WTC11 (cell line): ENCODE measurements around the gene KAZALD1. TPM values are rescaled to one million over a fixed set of nuclear protein-coding genes. Genes with fewer than 3 reads are reported as not detected.

ENCODE experiments used
- ATAC-seq: fragments of 200-7000 bp; cut with Tn5 transposase; 2 replicates; pipeline ENCODE4 v1.10.0; 2021; ENCODE audit warnings: mild to moderate bottlenecking, moderate library complexity
- CTCF ChIA-PET: fragments of 300-600 bp; sonication (Branson Sonifier 250); formaldehyde crosslinking; loops from one replicate; lab custom pipeline; 2021; ENCODE audit warnings: antibody characterized with exemption; lab: Charles Lee
- POLR2A ChIA-PET: fragments of 350-600 bp; sonication (Branson Sonifier 250); formaldehyde crosslinking; loops from one replicate; lab custom pipeline; 2021; ENCODE audit warnings: antibody characterized with exemption; lab: Charles Lee
- DNase-seq: peaks from one replicate; pipeline ENCODE4 v3.0.0; 2021; ENCODE audit warnings: low spot score
- H3K27ac Mint-ChIP-seq: 2 replicates; pipeline ENCODE4 v1.8.0; 2021; ENCODE audit warnings: mixed read lengths
- H3K27me3 Mint-ChIP-seq: 2 replicates; pipeline ENCODE4 v1.8.0; 2021; ENCODE audit warnings: low read depth, mild to moderate bottlenecking, moderate library complexity, mixed read lengths
- H3K36me3 Mint-ChIP-seq: 2 replicates; pipeline ENCODE4 v1.8.0; 2021; ENCODE audit warnings: mixed read lengths
- H3K4me1 Mint-ChIP-seq: 2 replicates; pipeline ENCODE4 v1.8.0; 2022; ENCODE audit warnings: mixed read lengths
- H3K4me3 Mint-ChIP-seq: 2 replicates; pipeline ENCODE4 v1.8.0; 2021; ENCODE audit warnings: mild to moderate bottlenecking, moderate library complexity, mixed read lengths
- H3K9me3 Mint-ChIP-seq: 2 replicates; pipeline ENCODE4 v1.8.0; 2021; ENCODE audit warnings: mixed read lengths
- AR ChIP-seq: fragments of 250-450 bp; sonication (Bioruptor Pico); IDR thresholded peaks from 2 replicates; pipeline ENCODE4 v1.9.0; 2021; ENCODE audit warnings: mild to moderate bottlenecking
- ATF1 ChIP-seq: sonication (generic); formaldehyde crosslinking; IDR thresholded peaks from 2 replicates; pipeline ENCODE4 v1.8.1; 2023; ENCODE audit warnings: mild to moderate bottlenecking, moderate library complexity, missing genetic modification reagents
- ATF3 ChIP-seq: sonication (generic); formaldehyde crosslinking; conservative IDR thresholded peaks from 2 replicates; pipeline ENCODE4 v1.8.1; 2022; ENCODE audit warnings: mild to moderate bottlenecking, missing genetic modification reagents
- ATF6 ChIP-seq: sonication (generic); formaldehyde crosslinking; IDR thresholded peaks from 2 replicates; pipeline ENCODE4 v1.8.1; 2023; ENCODE audit warnings: mild to moderate bottlenecking, missing genetic modification reagents
- CBFB ChIP-seq: sonication (generic); formaldehyde crosslinking; IDR thresholded peaks from 2 replicates; pipeline ENCODE4 v1.8.1; 2022; ENCODE audit warnings: mild to moderate bottlenecking, low read depth, missing genetic modification reagents
- CREB1 ChIP-seq: sonication (generic); formaldehyde crosslinking; IDR thresholded peaks from 2 replicates; pipeline ENCODE4 v1.8.0; 2023; ENCODE audit warnings: mild to moderate bottlenecking, missing genetic modification reagents
- E2F4 ChIP-seq: sonication (generic); formaldehyde crosslinking; IDR thresholded peaks from 2 replicates; pipeline ENCODE4 v1.8.1; 2022; ENCODE audit warnings: low read depth, mild to moderate bottlenecking, moderate library complexity, missing genetic modification reagents, borderline replicate concordance
- ELF4 ChIP-seq: sonication (generic); formaldehyde crosslinking; IDR thresholded peaks from 2 replicates; pipeline ENCODE4 v1.8.1; 2022; ENCODE audit warnings: low read depth, mild to moderate bottlenecking, moderate library complexity, missing genetic modification reagents
- EMX1 ChIP-seq: fragments of 250-450 bp; sonication (Bioruptor Pico); IDR thresholded peaks from 2 replicates; pipeline ENCODE4 v1.8.0; 2021; ENCODE audit warnings: mild to moderate bottlenecking
- GTF2I ChIP-seq: fragments of 250-450 bp; sonication (Bioruptor Pico); conservative IDR thresholded peaks from 2 replicates; pipeline ENCODE4 v1.4.0; 2021; ENCODE audit warnings: mild to moderate bottlenecking
- HMGXB4 ChIP-seq: sonication (generic); formaldehyde crosslinking; IDR thresholded peaks from 2 replicates; pipeline ENCODE4 v1.8.1; 2023; ENCODE audit warnings: mild to moderate bottlenecking, moderate library complexity, missing genetic modification reagents
- MLX ChIP-seq: sonication (generic); formaldehyde crosslinking; IDR thresholded peaks from 2 replicates; pipeline ENCODE4 v1.8.1; 2023; ENCODE audit warnings: mild to moderate bottlenecking, missing genetic modification reagents, moderate library complexity
- NFATC4 ChIP-seq: fragments of 250-450 bp; sonication (Bioruptor Pico); IDR thresholded peaks from 2 replicates; pipeline ENCODE4 v1.9.0; 2021; ENCODE audit warnings: mild to moderate bottlenecking
- NFE2L1 ChIP-seq: sonication (generic); formaldehyde crosslinking; IDR thresholded peaks from 2 replicates; pipeline ENCODE4 v1.8.1; 2023; ENCODE audit warnings: missing genetic modification reagents
- NR3C1 ChIP-seq: sonication (generic); formaldehyde crosslinking; conservative IDR thresholded peaks from 2 replicates; pipeline ENCODE4 v1.8.1; 2023; ENCODE audit warnings: low read depth, mild to moderate bottlenecking, missing genetic modification reagents
- SP1 ChIP-seq: sonication (generic); formaldehyde crosslinking; conservative IDR thresholded peaks from 2 replicates; pipeline ENCODE4 v1.8.1; 2022; ENCODE audit warnings: missing genetic modification reagents
- TCF7 ChIP-seq: sonication (generic); formaldehyde crosslinking; IDR thresholded peaks from 2 replicates; pipeline ENCODE4 v1.8.0; 2022; ENCODE audit warnings: mild to moderate bottlenecking, low read depth, missing genetic modification reagents, moderate library complexity
- USF1 ChIP-seq: sonication (generic); formaldehyde crosslinking; IDR thresholded peaks from 2 replicates; pipeline ENCODE4 v1.8.0; 2022; ENCODE audit warnings: mild to moderate bottlenecking, missing genetic modification reagents
- ZNF138 ChIP-seq: sonication (generic); formaldehyde crosslinking; conservative IDR thresholded peaks from 2 replicates; pipeline ENCODE4 v1.8.1; 2022; ENCODE audit warnings: mild to moderate bottlenecking, moderate library complexity, missing genetic modification reagents
- ZNF396 ChIP-seq: fragments of 250-450 bp; sonication (Bioruptor Pico); IDR thresholded peaks from 2 replicates; pipeline ENCODE4 v1.8.0; 2021; ENCODE audit warnings: mild to moderate bottlenecking, moderate library complexity, borderline replicate concordance
- ZNF512 ChIP-seq: sonication (generic); formaldehyde crosslinking; IDR thresholded peaks from 2 replicates; pipeline ENCODE4 v1.8.1; 2022; ENCODE audit warnings: missing genetic modification reagents, borderline replicate concordance
- total RNA-seq: library from RNA; stranded (reverse); gene quantifications from 3 replicates; pipeline ENCODE4 v1.2.3, GENCODE V29; 2021
- TF ChIP-seq, protein P1 (sequence below): fragments of 250-450 bp; sonication (Bioruptor Pico); conservative IDR thresholded peaks from 2 replicates; pipeline ENCODE4 v1.9.0; 2021; ENCODE audit warnings: mild to moderate bottlenecking
- TF ChIP-seq, protein P2 (sequence below): sonication (generic); formaldehyde crosslinking; IDR thresholded peaks from 2 replicates; pipeline ENCODE4 v1.8.0; 2022; ENCODE audit warnings: mild to moderate bottlenecking, missing genetic modification reagents

Gene KAZALD1
- total RNA-seq, 1 experiment from 2014 or later: 19.2 TPM

GRCh38 chr10:101053516-101053915 lies 8.3 kb upstream of the KAZALD1 start (continued):
- TF ChIP-seq ATF6 (no peak), ZNF138 (CRISPR knock-in tag) (no peak), CBFB (CRISPR knock-in tag) (no peak), NFE2L1 (CRISPR knock-in tag) (no peak), EMX1 (no peak), NR3C1 (CRISPR knock-in tag) (no peak), AR (CRISPR knock-in tag) (no peak), ATF1 (no peak), CREB1 (CRISPR knock-in tag) (no peak)
- TF ChIP-seq, protein P1, sequence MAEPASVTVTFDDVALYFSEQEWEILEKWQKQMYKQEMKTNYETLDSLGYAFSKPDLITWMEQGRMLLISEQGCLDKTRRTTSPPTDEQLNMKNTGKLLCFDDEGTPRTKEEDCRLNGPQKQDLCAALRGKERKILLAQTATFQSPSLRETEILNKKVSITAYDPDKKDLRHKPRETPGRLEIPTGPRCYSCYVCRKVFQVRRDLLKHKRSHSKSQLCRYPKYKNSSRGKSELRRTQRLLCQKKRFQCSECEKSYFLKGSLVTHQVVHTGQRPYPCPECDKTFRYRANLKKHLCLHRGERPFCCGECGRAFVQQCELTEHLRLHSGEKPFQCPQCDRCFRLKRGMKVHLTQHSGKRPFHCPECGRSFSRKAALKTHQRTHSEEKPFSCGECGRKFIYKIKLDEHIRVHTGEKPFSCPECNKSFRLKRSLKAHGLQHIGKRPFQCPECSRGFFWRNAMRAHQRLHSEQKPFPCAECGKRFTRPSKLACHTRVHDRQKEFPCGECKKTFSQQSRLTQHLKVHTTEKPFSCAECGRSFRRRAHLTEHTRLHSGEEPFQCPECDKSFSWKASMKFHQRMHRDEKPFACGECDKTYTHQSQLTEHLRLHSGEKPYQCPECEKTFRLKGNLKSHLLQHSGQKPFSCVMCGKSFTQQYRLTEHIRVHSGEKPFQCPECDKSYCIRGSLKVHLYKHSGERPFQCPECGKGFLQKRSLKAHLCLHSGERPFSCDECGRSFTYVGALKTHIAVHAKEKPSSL (CRISPR knock-in tag): no peak
- TF ChIP-seq, all 79 proteins: peak for 0

GRCh38 chr10:101054351-101054750 lies 7.4 kb upstream of the KAZALD1 start:
- TF ChIP-seq SP1 (CRISPR knock-in tag): no peak
- no peak for TF ChIP-seq HMGXB4
- no peak for TF ChIP-seq TCF7 (CRISPR knock-in tag)
- no peak for TF ChIP-seq ELF4
- TF ChIP-seq, protein P2, sequence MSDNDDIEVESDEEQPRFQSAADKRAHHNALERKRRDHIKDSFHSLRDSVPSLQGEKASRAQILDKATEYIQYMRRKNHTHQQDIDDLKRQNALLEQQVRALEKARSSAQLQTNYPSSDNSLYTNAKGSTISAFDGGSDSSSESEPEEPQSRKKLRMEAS (CRISPR knock-in tag): no peak
- no peak for TF ChIP-seq ATF3 (CRISPR knock-in tag)
- TF ChIP-seq GTF2I (CRISPR knock-in tag): no peak
- TF ChIP-seq ZNF512 (CRISPR knock-in tag): no peak
- no peak for TF ChIP-seq MLX (CRISPR knock-in tag)
- TF ChIP-seq USF1 (CRISPR knock-in tag): no peak
- TF ChIP-seq NFATC4: no peak
- no peak for TF ChIP-seq CBFB (CRISPR knock-in tag)
- TF ChIP-seq E2F4 (CRISPR knock-in tag): no peak
- TF ChIP-seq CREB1 (CRISPR knock-in tag): no peak
- TF ChIP-seq ZNF396: no peak
- Mint-ChIP-seq H3K4me3 (no peak overlapping the region), H3K9me3 (no peaks in the 10 kb centered on the region), H3K27ac (no peak overlapping the region), H3K27me3 (peaks cover 28% of the 10 kb centered on the region), H3K36me3 (peaks cover 3% of the 10 kb centered on the region; the same call in 1 of the 2 replicates), H3K4me1 (peaks cover 20% of the 10 kb centered on the region)
- POLR2A ChIA-PET: no interaction called here
- DNase-seq (no peak), ATAC-seq (no peak)
- CTCF ChIA-PET: interaction anchor here (1.7 to 10.4 kb wide), 4 partner anchors 15 to 86 kb away, joined by 3 to 181 read pairs (median 76); no protein-coding TSS in a partner anchor
